H1 (cell line): ENCODE results near the gene COBLL1. TPM values are rescaled to one million over a fixed set of nuclear protein-coding genes. Genes with fewer than 3 reads are reported as not detected.

Experiments
- CTCF ChIA-PET: fragments of 300-600 bp; sonication (Branson Sonifier 250); formaldehyde crosslinking; loops from one replicate; lab custom pipeline; 2021; ENCODE audit not compliant: partially characterized antibody; lab: Charles Lee
- POLR2A ChIA-PET: fragments of 300-600 bp; sonication (Branson Sonifier 250); formaldehyde crosslinking; loops from one replicate; lab custom pipeline; 2021; ENCODE audit warnings: inconsistent platforms; ENCODE audit not compliant: partially characterized antibody; lab: Charles Lee
- DNase-seq, 2 experiments: peaks; one replicate each; pipeline versions ENCODE4 v3.0.0 to v3.0.0-alpha.2; 2010 to 2022; ENCODE audit warnings: low spot score in 2 of 2, low read depth in 1 of 2, mixed read lengths in 1 of 2
- FAIRE-seq: peaks from 2 replicates; lab custom pipeline; 2011; peaks lifted over from hg19 to GRCh38; lab: Jason Lieb, UNC
- H2AFZ ChIP-seq: 2 replicates; pipeline ENCODE4 v1.8.1; 2012; ENCODE audit warnings: low read length, inconsistent platforms
- H2AK5ac ChIP-seq: 2 replicates; pipeline ENCODE4 v1.6.1; 2013; ENCODE audit warnings: low read depth, low read length
- H2BK120ac ChIP-seq: replicated peaks from 2 replicates; pipeline ENCODE3; 2013; ENCODE audit warnings: low read depth, low read length, inconsistent platforms
- H2BK12ac ChIP-seq: 2 replicates; pipeline ENCODE4 v1.6.1; 2013; ENCODE audit warnings: low read depth, low read length
- H2BK15ac ChIP-seq: 2 replicates; pipeline ENCODE4 v1.6.1; 2013; ENCODE audit warnings: low read length
- H2BK20ac ChIP-seq: 2 replicates; pipeline ENCODE4 v1.6.1; 2013; ENCODE audit warnings: low read length
- H2BK5ac ChIP-seq: 2 replicates; pipeline ENCODE4 v1.6.1; 2013; ENCODE audit warnings: low read depth, low read length
- H3K14ac ChIP-seq: 2 replicates; pipeline ENCODE4 v1.6.1; 2013; ENCODE audit warnings: inconsistent platforms; ENCODE audit not compliant: insufficient read length
- H3K18ac ChIP-seq: 2 replicates; pipeline ENCODE4 v1.6.1; 2013; ENCODE audit warnings: low read length; ENCODE audit errors: extremely low read depth
- H3K23ac ChIP-seq: 2 replicates; pipeline ENCODE4 v1.6.1; 2013; ENCODE audit warnings: inconsistent platforms; ENCODE audit not compliant: insufficient read length
- H3K23me2 ChIP-seq: 2 replicates; pipeline ENCODE4 v1.6.1; 2013; ENCODE audit warnings: low read depth, low read length
- H3K27ac ChIP-seq: 2 replicates; pipeline ENCODE4 v1.6.1; 2011; ENCODE audit warnings: low read depth, low read length, inconsistent platforms
- H3K27me3 ChIP-seq, 4 experiments: replicated peaks in 1 of 4; 1 replicate in 1 of 4; 2 replicates in 3 of 4; pipeline versions ENCODE4 v1.6.1 to v1.8.1; 2011 to 2013; ENCODE audit warnings: low read length in 3 of 4, mild to moderate bottlenecking in 3 of 4, inconsistent platforms in 2 of 4, mixed read lengths in 2 of 4, moderate library complexity in 1 of 4; ENCODE audit not compliant: control insufficient read depth in 3 of 4, insufficient read depth in 3 of 4; ENCODE audit errors: extremely low read depth in 1 of 4
- H3K36me3 ChIP-seq, 4 experiments: 2 replicates each; pipeline versions ENCODE4 v1.6.1 to v1.8.1; 2011 to 2013; ENCODE audit warnings: mild to moderate bottlenecking in 4 of 4, low read length in 3 of 4, moderate library complexity in 2 of 4, control low read depth in 1 of 4, inconsistent platforms in 1 of 4; ENCODE audit not compliant: insufficient read depth in 4 of 4, control insufficient read depth in 2 of 4
- H3K4ac ChIP-seq: replicated peaks from 2 replicates; pipeline ENCODE3; 2013; ENCODE audit warnings: low read length, low read depth, mixed read lengths, inconsistent platforms; ENCODE audit not compliant: insufficient read length
- H3K4me1 ChIP-seq, 4 experiments: replicated peaks in 1 of 4; 1 replicate in 1 of 4; 2 replicates in 3 of 4; pipeline versions ENCODE4 v1.6.1 to v1.8.1; 2011 to 2013; ENCODE audit warnings: low read length in 3 of 4, inconsistent platforms in 2 of 4, mixed read lengths in 1 of 4; ENCODE audit not compliant: insufficient read depth in 4 of 4, control insufficient read depth in 3 of 4
- H3K4me2 ChIP-seq, 2 experiments: 2 replicates each; pipeline versions ENCODE4 v1.6.1 to v1.8.1; 2011 to 2013; ENCODE audit warnings: low read depth in 2 of 2, low read length in 2 of 2, control low read depth in 1 of 2, inconsistent platforms in 1 of 2, mild to moderate bottlenecking in 1 of 2; ENCODE audit not compliant: insufficient read depth in 1 of 2
- H3K4me3 ChIP-seq, 4 experiments: fragments of 200-600, 300-600 bp in 1 of 4; sonication (generic), shearing (Covaris generic), sonication (Bioruptor Twin) in 1 of 4; 2 replicates each; pipeline versions ENCODE4 v1.5.1 to v1.8.1; 2011 to 2016; ENCODE audit warnings: low read length in 4 of 4, low read depth in 3 of 4, control low read depth in 2 of 4, inconsistent platforms in 2 of 4, mild to moderate bottlenecking in 2 of 4, mixed read lengths in 1 of 4, moderate library complexity in 1 of 4; ENCODE audit not compliant: insufficient read depth in 2 of 4; ENCODE audit errors: extremely low read depth in 1 of 4
- H3K56ac ChIP-seq: replicated peaks from 2 replicates; pipeline ENCODE3; 2013; ENCODE audit warnings: low read depth, mild to moderate bottlenecking, mixed read lengths, low read length, inconsistent platforms; ENCODE audit not compliant: insufficient read length
- H3K79me1 ChIP-seq: 2 replicates; pipeline ENCODE4 v1.6.1; 2013; ENCODE audit warnings: low read depth, low read length, control low read depth
- H3K79me2 ChIP-seq, 2 experiments: 2 replicates each; pipeline versions ENCODE4 v1.6.1 to v1.8.1; 2012 to 2013; ENCODE audit warnings: low read length in 2 of 2, mild to moderate bottlenecking in 2 of 2, inconsistent platforms in 1 of 2; ENCODE audit not compliant: insufficient read depth in 2 of 2, control insufficient read depth in 1 of 2
- H3K9ac ChIP-seq, 4 experiments: replicated peaks in 1 of 4; 1 replicate in 1 of 4; 2 replicates in 3 of 4; pipeline versions ENCODE4 v1.6.1 to v1.8.1; 2011 to 2013; ENCODE audit warnings: low read depth in 3 of 4, low read length in 3 of 4, control low read depth in 2 of 4, mild to moderate bottlenecking in 2 of 4, moderate library complexity in 2 of 4, inconsistent platforms in 1 of 4; ENCODE audit errors: extremely low read depth in 1 of 4
- H3K9me3 ChIP-seq, 2 experiments: 2 replicates each; pipeline versions ENCODE4 v1.6.1 to v1.8.1; 2012 to 2013; ENCODE audit warnings: mild to moderate bottlenecking in 2 of 2, moderate library complexity in 2 of 2, control low read depth in 1 of 2, inconsistent platforms in 1 of 2, low read depth in 1 of 2, low read length in 1 of 2, mixed read lengths in 1 of 2; ENCODE audit not compliant: insufficient read depth in 2 of 2
- H4K20me1 ChIP-seq, 2 experiments: replicated peaks in 1 of 2; 2 replicates each; pipeline versions ENCODE3 to v1.8.1; 2011 to 2013; ENCODE audit warnings: inconsistent platforms in 2 of 2, low read length in 2 of 2, mild to moderate bottlenecking in 1 of 2; ENCODE audit not compliant: insufficient read depth in 2 of 2, control insufficient read depth in 1 of 2
- H4K5ac ChIP-seq: 2 replicates; pipeline ENCODE4 v1.6.1; 2013; ENCODE audit warnings: low read length, low read depth, mixed read lengths, inconsistent platforms; ENCODE audit not compliant: insufficient read length
- H4K8ac ChIP-seq: 2 replicates; pipeline ENCODE4 v1.8.0; 2013; ENCODE audit warnings: mild to moderate bottlenecking, moderate library complexity, low read length, inconsistent platforms; ENCODE audit not compliant: insufficient read depth; ENCODE audit errors: extremely low read depth
- H4K91ac ChIP-seq: replicated peaks from 2 replicates; pipeline ENCODE3; 2013; ENCODE audit warnings: low read length, mixed read lengths, inconsistent platforms; ENCODE audit not compliant: insufficient read length
- GTF2F1 ChIP-seq: IDR thresholded peaks from 2 replicates; pipeline ENCODE4 v1.6.1; 2012; ENCODE audit warnings: low read depth, low read length, improper control_type of control experiment, borderline replicate concordance
- polyA plus RNA-seq, 7 experiments: library from polyadenylated mRNA; depleted of rRNA in 3 of 7; stranded (reverse) in 5 of 7; unstranded in 2 of 7; fragments of >200 nt in 5 of 7; fragments of 200-250 nt in 2 of 7; gene quantifications; 1 replicate in 5 of 7; 2 replicates in 1 of 7; 4 replicates in 1 of 7; pipeline versions ENCODE4 v1.2.1 to v1.2.3, GENCODE V29; 2011 to 2013; ENCODE audit warnings: missing spikeins in 2 of 7, mixed read lengths in 2 of 7
- total RNA-seq: library from RNA; stranded (reverse); fragmentation: NEBNext Ultra II Directional; extraction: Animal tissue kit (Norgen Biotek cat#: 25700); gene quantifications from 2 replicates; pipeline ENCODE4 v1.2.1, GENCODE V29; 2021

Gene COBLL1
- total and polyA plus RNA-seq, 2 of the 8 experiments (the other 6 are each of a cell fraction or from before 2014, with no cell fraction given) = 2.2 to 6.2 TPM

DNA sequence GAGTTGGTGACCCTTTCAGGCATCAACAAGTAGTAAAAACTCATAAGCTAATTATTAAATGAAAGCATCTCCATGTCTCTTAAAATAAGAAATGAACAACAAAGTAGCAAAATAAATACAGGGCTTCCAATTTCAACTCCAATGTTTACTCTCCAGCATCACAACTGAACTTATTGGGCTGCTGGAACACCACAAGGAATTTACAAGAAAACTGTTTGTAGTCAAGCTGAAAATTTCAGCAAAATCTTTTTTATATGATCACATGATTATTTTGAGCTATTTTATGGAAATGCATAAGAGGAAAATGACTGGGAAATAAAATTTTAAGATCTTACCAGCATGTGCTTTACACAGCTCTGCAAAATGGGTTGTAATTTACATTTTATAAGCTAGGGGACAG, 28.1 kb downstream of the COBLL1 start:
- Histone ChIP-seq H2AFZ (no peak overlapping the region), H3K9me3 (no peaks in the 10 kb centered on the region), H3K18ac (no peak overlapping the region), H2AK5ac (no peak overlapping the region), H4K5ac (no peak overlapping the region), H3K23me2 (no peaks in the 10 kb centered on the region), H3K14ac (no peak overlapping the region), H3K4me3 (no peak overlapping the region), H3K4me2 (no peak overlapping the region), H2BK5ac (no peak overlapping the region), H3K27ac (no peak overlapping the region), H3K4ac (no peak overlapping the region), H4K8ac (no peak overlapping the region), H2BK120ac (no peak overlapping the region), H2BK20ac (no peak overlapping the region), H2BK12ac (no peak overlapping the region), H4K91ac (no peak overlapping the region), H3K79me2 (no peaks in the 10 kb centered on the region), H4K20me1 (no peaks in the 10 kb centered on the region), H3K79me1 (no peaks in the 10 kb centered on the region), H2BK15ac (no peak overlapping the region), H3K56ac (no peak overlapping the region), H3K27me3 (no peaks in the 10 kb centered on the region), H3K36me3 (no peaks in the 10 kb centered on the region), H3K23ac (no peak overlapping the region), H3K9ac (no peak overlapping the region), H3K4me1 (no peaks in the 10 kb centered on the region)
- FAIRE-seq (no peak), DNase-seq (no peak)
- POLR2A ChIA-PET = no interaction called here
- CTCF ChIA-PET = interaction anchor here (1.0 to 1.6 kb wide), 4 partner anchors 12 to 109 kb away, joined by 3 to 4 read pairs (median 4); no protein-coding TSS in a partner anchor
- no peak for TF ChIP-seq GTF2F1
